GM21529 (cell line): ENCODE measurements around the gene SH3GL1.
A peak's percentile ranks its signal among the peaks of the same experiment; 100 is the strongest.

ENCODE experiments used
- ATAC-seq: cut with Tn5 transposase; IDR thresholded peaks from one replicate; pipeline ENCODE4 v1.9.1; 2021; ENCODE audit not compliant: unreplicated experiment

SH3GL1 gene, protein sequence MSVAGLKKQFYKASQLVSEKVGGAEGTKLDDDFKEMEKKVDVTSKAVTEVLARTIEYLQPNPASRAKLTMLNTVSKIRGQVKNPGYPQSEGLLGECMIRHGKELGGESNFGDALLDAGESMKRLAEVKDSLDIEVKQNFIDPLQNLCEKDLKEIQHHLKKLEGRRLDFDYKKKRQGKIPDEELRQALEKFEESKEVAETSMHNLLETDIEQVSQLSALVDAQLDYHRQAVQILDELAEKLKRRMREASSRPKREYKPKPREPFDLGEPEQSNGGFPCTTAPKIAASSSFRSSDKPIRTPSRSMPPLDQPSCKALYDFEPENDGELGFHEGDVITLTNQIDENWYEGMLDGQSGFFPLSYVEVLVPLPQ

DNA sequence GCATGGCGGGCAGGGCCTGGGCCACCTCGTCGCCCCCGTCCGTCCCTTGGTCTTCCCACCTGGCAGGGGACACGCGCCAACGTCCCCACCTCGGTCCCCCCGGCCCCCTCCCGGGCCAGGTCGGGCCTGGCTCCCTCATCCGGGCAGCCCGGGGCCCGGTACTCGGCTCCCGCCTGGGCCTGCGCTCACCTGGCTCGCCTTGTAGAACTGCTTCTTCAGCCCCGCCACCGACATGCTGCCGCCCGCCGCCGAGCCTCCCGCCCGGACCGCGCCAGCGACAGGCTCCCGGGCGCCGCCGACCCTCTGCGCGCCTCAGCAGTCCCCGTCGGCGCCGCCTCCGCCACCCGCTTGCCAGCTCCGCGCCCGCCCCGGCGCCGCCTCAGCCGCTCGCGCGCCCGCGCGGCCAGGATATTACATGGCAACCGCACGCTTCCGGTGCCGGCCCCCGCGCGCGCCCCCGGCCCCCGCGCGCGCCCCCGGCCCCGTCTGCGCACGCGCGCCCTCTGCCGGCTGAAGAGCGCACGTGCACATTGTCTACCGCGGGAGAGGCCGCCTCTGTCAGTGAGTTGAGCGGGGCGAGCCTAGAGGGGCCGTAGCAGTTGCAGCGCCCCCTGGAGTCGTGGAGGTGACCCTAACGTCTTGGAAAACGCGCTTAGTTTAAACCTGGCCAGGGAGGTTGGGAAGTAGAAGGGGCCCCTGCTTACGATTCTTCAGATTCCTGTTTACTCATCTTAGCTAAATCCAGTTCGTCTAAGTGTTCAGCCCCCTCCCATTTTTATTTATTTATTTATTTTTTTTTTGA, at the start of gene SH3GL1:
TSS of gene SH3GL1 (minus strand) at position 413 of the 802 bp plus-strand sequence. CDS start at position 234, 179 bp downstream.
- peak; percentile 50 for ATAC-seq

DNA sequence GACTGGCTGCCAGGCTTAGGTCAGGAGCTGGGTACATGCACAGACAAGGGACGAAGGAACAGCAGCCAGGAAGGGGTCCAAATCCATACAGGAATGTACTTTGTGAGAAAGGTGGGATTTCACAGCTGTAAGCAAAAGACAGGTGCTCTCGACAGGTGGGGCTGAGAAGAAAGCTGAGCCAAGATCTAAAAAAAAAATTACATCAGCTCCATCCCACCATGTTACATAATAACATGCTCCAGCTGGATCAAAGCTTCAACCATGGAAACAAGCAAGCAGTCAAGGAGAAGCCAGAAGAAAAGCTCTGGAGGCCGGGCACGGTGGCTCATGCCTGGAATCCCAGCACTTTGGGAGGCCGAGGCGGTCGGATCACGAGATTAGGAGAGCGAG, 49.3 kb upstream of the SH3GL1 start:
- no peak for ATAC-seq

- no peak for ATAC-seq
Observed at GRCh38 chr19:4449022-4449638, 48.8 kb upstream of the SH3GL1 start.

GRCh38 chr19:4448147-4448985, 48.0 kb upstream of the SH3GL1 start:
- no peak for ATAC-seq

GRCh38 chr19:4447327-4448146, 47.2 kb upstream of the SH3GL1 start:
- ATAC-seq = no peak

DNA sequence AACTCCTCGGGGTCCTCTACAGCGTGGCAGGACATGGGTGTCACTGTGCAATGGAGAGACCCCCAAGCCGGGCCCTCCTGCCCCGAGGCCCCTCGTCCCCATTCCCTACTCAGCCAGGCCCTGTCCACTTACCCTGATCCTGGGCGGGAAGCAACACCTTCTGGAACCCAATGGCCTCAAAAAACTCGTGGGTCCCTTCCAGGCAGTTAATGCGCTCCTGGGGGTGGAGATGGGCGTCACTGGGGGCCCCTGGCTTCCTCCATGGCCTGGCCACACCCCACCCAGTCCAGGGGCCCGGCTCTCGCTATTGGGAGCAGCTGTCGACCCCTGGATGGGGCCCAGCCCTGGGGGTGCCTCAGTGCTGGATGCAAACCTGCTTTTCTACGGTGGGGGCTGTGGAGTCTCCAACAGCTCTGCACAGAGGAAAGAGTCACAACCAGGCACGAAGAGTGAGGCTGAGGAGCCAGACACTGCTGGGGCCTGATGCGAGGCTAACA, 46.4 kb upstream of the SH3GL1 start:
- no peak for ATAC-seq

GRCh38 chr19:4445963-4446703, 45.8 kb upstream of the SH3GL1 start:
- ATAC-seq = no peak

DNA sequence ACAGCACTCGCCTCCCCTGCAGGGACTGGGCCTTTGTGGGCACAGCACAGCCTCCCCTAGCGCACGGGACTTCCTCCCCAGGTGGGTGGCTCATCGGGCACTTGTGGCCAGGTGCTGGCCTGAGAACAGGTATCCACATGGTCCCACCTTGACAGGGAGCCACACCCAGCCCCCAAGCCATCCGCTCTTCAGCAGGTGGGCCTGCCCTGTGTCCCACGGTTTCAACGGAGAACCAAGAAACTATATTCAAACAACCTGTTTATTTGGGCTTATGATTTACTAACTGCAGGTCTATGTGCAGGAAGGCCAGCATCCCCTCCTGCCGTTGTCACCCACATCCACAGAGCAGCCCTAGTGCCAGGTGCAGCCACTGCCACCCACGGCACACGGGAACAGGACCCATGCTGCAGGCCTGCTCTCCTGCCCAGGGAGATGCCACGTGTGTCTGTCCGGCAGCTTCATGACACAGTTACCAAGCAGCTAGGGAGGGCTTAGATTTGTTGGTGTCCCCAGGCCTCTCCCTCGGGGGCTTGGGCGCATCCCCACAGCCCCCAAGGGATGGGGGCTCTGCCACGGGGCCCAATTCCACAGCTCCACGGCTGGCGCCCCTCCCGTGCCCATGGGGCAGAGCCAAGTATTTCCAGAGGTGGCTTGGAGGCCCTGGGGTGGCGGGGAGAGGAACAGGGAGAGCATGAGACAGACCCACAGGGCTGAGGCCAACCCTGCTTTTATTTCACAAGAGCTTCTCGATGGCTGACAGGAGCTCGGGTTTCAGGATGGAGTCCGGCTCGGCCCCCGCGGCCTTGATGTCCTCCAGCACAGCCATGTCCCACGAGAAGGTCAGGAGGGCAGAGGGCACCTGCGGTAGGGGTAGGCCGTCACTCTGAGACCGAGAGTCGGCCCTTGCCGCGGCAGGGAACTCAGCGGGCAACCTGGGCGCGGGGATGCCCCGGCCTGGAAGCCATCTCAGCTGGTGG, 44.7 kb upstream of the SH3GL1 start:
- no peak for ATAC-seq

- no peak for ATAC-seq
Observed at GRCh38 chr19:4443966-4444764, 43.8 kb upstream of the SH3GL1 start.

GRCh38 chr19:4443188-4443587, 42.8 kb upstream of the SH3GL1 start:
- ATAC-seq = no peak

GRCh38 chr19:4442819-4443146, 42.4 kb upstream of the SH3GL1 start:
- ATAC-seq = no peak

GRCh38 chr19:4441994-4442818, 41.9 kb upstream of the SH3GL1 start:
- ATAC-seq = no peak

- no peak for ATAC-seq
Observed at GRCh38 chr19:4439243-4439642, 38.9 kb upstream of the SH3GL1 start.

GRCh38 chr19:4437103-4437502, 36.8 kb upstream of the SH3GL1 start:
- ATAC-seq = no peak

- no peak for ATAC-seq
Observed at GRCh38 chr19:4436231-4436630, 35.9 kb upstream of the SH3GL1 start.

- ATAC-seq = no peak
Observed at GRCh38 chr19:4434391-4434790, 34.0 kb upstream of the SH3GL1 start.
